Endothelial cell of umbilical vein (primary cell): ENCODE data around the gene ZFPM1.

Experiments used
- EZH2 ChIP-seq: IDR thresholded peaks from 2 replicates; pipeline ENCODE4 v1.6.1; 2012; ENCODE audit warnings: borderline replicate concordance, low read depth, mild to moderate bottlenecking, moderate library complexity, low read length, inconsistent platforms; ENCODE audit not compliant: severe bottlenecking
- POLR2A ChIP-seq: IDR thresholded peaks from 2 replicates; pipeline ENCODE4 v1.6.1; 2012; ENCODE audit warnings: low read depth, mild to moderate bottlenecking, control low read depth, low read length
- POLR2AphosphoS5 ChIP-seq: IDR thresholded peaks from 2 replicates; pipeline ENCODE4 v1.6.1; 2012; ENCODE audit warnings: low read depth, mild to moderate bottlenecking, control low read depth, low read length, moderate library complexity; ENCODE audit not compliant: insufficient read depth
- TF ChIP-seq, protein P1 (sequence below), 2 donors: IDR thresholded peaks; 1 replicate in 1 of 2; 2 replicates in 1 of 2; pipeline ENCODE4 v1.5.1; 2011; ENCODE audit warnings: low read length in 2 of 2, mild to moderate bottlenecking in 2 of 2, moderate library complexity in 2 of 2, control low read depth in 1 of 2, inconsistent platforms in 1 of 2, low read depth in 1 of 2; ENCODE audit not compliant: insufficient read depth in 1 of 2; ENCODE audit errors: extremely low read depth in 1 of 2

DNA sequence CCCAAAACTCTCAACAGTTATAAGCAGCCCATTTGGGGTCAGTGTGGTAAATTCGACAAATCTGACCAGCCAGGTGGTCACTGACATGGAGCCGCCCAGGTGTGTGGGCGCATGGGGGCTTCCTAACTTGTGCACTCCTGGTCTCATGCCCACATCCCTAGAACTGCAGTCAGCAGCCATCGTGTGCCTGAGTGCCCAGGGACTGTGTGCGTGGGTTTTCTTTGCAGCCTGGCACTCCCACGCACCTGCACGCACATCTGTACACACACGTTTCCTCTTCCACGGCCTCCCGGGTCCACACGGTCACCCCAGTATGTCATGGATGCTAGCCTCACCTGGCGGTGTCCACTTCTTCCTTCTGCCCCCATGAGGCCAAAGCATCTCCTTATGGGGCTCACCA lies 78.3 kb downstream of the ZFPM1 start:
- no peak for TF ChIP-seq POLR2A
- no peak for TF ChIP-seq EZH2
- TF ChIP-seq, protein P1, sequence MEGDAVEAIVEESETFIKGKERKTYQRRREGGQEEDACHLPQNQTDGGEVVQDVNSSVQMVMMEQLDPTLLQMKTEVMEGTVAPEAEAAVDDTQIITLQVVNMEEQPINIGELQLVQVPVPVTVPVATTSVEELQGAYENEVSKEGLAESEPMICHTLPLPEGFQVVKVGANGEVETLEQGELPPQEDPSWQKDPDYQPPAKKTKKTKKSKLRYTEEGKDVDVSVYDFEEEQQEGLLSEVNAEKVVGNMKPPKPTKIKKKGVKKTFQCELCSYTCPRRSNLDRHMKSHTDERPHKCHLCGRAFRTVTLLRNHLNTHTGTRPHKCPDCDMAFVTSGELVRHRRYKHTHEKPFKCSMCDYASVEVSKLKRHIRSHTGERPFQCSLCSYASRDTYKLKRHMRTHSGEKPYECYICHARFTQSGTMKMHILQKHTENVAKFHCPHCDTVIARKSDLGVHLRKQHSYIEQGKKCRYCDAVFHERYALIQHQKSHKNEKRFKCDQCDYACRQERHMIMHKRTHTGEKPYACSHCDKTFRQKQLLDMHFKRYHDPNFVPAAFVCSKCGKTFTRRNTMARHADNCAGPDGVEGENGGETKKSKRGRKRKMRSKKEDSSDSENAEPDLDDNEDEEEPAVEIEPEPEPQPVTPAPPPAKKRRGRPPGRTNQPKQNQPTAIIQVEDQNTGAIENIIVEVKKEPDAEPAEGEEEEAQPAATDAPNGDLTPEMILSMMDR (IDR thresholded peaks at IDR 0.05; ENCODE audit: extremely low read depth in 1 of 2, insufficient read depth in 1 of 2, low read depth in 1 of 2, low read length in 2 of 2): no peak
- TF ChIP-seq POLR2AphosphoS5: no peak
